Transverse colon (tissue), 4 donors: ENCODE data around the gene HMG20A. TPM values are rescaled to one million over a fixed set of nuclear protein-coding genes. Genes with fewer than 3 reads are reported as not detected.

ENCODE experiments used
- DNase-seq: peaks from one replicate; pipeline ENCODE4 v3.0.0-alpha.2; 2019
- H3K27ac ChIP-seq, 4 donors: fragments of 200-600 bp; sonication (generic); 2 replicates each; pipeline ENCODE4 v1.5.1; 2016 to 2018; ENCODE audit warnings: inconsistent platforms in 4 of 4
- H3K27me3 ChIP-seq: fragments of 200-600 bp; sonication (generic); 2 replicates; pipeline ENCODE4 v1.5.1; 2017; ENCODE audit warnings: inconsistent platforms
- H3K36me3 ChIP-seq, 4 donors: fragments of 200-600 bp; sonication (generic); 2 replicates each; pipeline ENCODE4 v1.5.1; 2017 to 2019; ENCODE audit warnings: inconsistent platforms in 4 of 4
- H3K4me1 ChIP-seq, 4 donors: fragments of 200-600 bp; sonication (generic); 2 replicates each; pipeline ENCODE4 v1.5.1; 2017 to 2020; ENCODE audit warnings: inconsistent platforms in 4 of 4
- H3K4me3 ChIP-seq, 4 donors: fragments of 200-600 bp; sonication (generic); 1 replicate in 1 of 4; 2 replicates in 3 of 4; pipeline versions ENCODE4 v1.5.1 to v1.6.1; 2017 to 2019; ENCODE audit warnings: inconsistent platforms in 4 of 4
- H3K9me3 ChIP-seq, 2 donors: fragments of 200-600 bp; sonication (generic); 2 replicates each; pipeline ENCODE4 v1.5.1; 2017 to 2019; ENCODE audit warnings: inconsistent platforms in 2 of 2
- CTCF ChIP-seq, 5 experiments: fragments of 200-600 bp in 3 of 5; fragments of 450-650 bp in 2 of 5; sonication (generic) in 3 of 5; IDR thresholded peaks; 1 replicate in 2 of 5; 2 replicates in 3 of 5; pipeline ENCODE4 v1.5.1; 2016 to 2017; ENCODE audit warnings: antibody characterized with exemption in 5 of 5, inconsistent platforms in 3 of 5, mild to moderate bottlenecking in 2 of 5, moderate library complexity in 1 of 5
- EP300 ChIP-seq: sonication (generic); formaldehyde crosslinking; IDR thresholded peaks from one replicate; pipeline ENCODE4 v1.6.1; 2017; ENCODE audit warnings: antibody characterized with exemption, low read depth
- POLR2A ChIP-seq: fragments of 450-650 bp; IDR thresholded peaks from one replicate; pipeline ENCODE4 v1.6.1; 2016; ENCODE audit warnings: antibody characterized with exemption, mild to moderate bottlenecking, moderate library complexity
- POLR2AphosphoS5 ChIP-seq, 3 donors: sonication (generic); formaldehyde crosslinking; IDR thresholded peaks; one replicate each; pipeline ENCODE4 v1.6.1; 2016; ENCODE audit warnings: antibody characterized with exemption in 3 of 3
- WGBS, 2 donors: methylation state at CpG; one replicate each; pipeline ENCODE4 v1.1.5; 2018; ENCODE audit warnings: low coverage in 1 of 2; 5-methylcytosine and 5-hydroxymethylcytosine counted together
- in situ Hi-C, 4 donors: fragments of 200-750 bp; cut with MboI; loops; one replicate each; pipeline versions ENCODE4 v1.15.0 to v1.15.1; 2017; ENCODE audit warnings: low sequenced_read_pairs in 3 of 4, low pct_ligation_motif_present in 1 of 4, low pct_unique_long_range_greater_than_20kb in 1 of 4
- intact Hi-C: fragments of 100-400 bp; cut with DNase I; formaldehyde crosslinking; loops from one replicate; pipeline ENCODE4 v1.15.1; 2023; ENCODE audit warnings: low total_unique reads
- total RNA-seq, 4 donors: library from RNA; depleted of rRNA; stranded (reverse); fragments of >200 nt; gene quantifications; one replicate each; pipeline ENCODE4 v1.1.0, GENCODE V29; 2016

Gene HMG20A
- total RNA-seq, 4 donors from 2014 or later = 27.5 to 51.1 (median 37.0) TPM

- WGBS, 2 donors = 43% methylated on average over 6 of the region's 6 CpGs; no CpG with 5 or more reads in 1 of the 2 donors
- Histone ChIP-seq H3K36me3 (no peaks in the 10 kb centered on the region), H3K4me1 (peaks cover 4 to 33% (median 29%) of the 10 kb centered on the region in 4 donors), H3K4me3 (no peak overlapping the region), H3K27me3 (no peaks in the 10 kb centered on the region), H3K27ac (peak overlapping the region; percentile 47 to 71 (median 54)), H3K9me3 (no peaks in the 10 kb centered on the region)
- in situ Hi-C loops = no loop called here
- DNase-seq = no peak
- intact Hi-C loops = loop anchor here (10.0 kb wide), 1 partner anchor 323 kb away; no protein-coding TSS in a partner anchor
- TF ChIP-seq EP300 (no peak), POLR2AphosphoS5 (IDR thresholded peaks at IDR 0.05) (peak in 1 of 3 donors; percentile 7), CTCF (IDR thresholded peaks at IDR 0.05) (no peak)
These were observed 87.2 kb downstream of the HMG20A start for GRCh38 chr15:77507911-77508310.

- H3K27me3 ChIP-seq = no peaks in the 10 kb centered on the region
- no peak for TF ChIP-seq CTCF (IDR thresholded peaks at IDR 0.05)
- TF ChIP-seq POLR2A = no peak
- no peak for TF ChIP-seq EP300
- no peak for TF ChIP-seq POLR2AphosphoS5 (IDR thresholded peaks at IDR 0.05)
- intact Hi-C loops = loop anchor here (10.0 kb wide), 1 partner anchor 324 kb away; no protein-coding TSS in a partner anchor
- peak overlapping the region; percentile 47 to 71 (median 54) for H3K27ac ChIP-seq
- no peak for DNase-seq
- in situ Hi-C loops = no loop called here
- H3K4me1 ChIP-seq = peaks cover 4 to 33% (median 29%) of the 10 kb centered on the region in 4 donors
- WGBS, 2 donors = 60% methylated on average over 4 of the region's 4 CpGs; no CpG with 5 or more reads in 1 of the 2 donors
- no peaks in the 10 kb centered on the region for H3K36me3 ChIP-seq
- no peaks in the 10 kb centered on the region for H3K9me3 ChIP-seq
- no peak overlapping the region for H3K4me3 ChIP-seq
These were observed 88.0 kb downstream of the HMG20A start for GRCh38 chr15:77508541-77509243.

- Histone ChIP-seq H3K27ac (no peak overlapping the region), H3K4me1 (peaks cover 4 to 33% (median 27%) of the 10 kb centered on the region in 4 donors), H3K27me3 (no peaks in the 10 kb centered on the region), H3K4me3 (no peak overlapping the region), H3K9me3 (no peaks in the 10 kb centered on the region), H3K36me3 (no peaks in the 10 kb centered on the region)
- TF ChIP-seq CTCF (IDR thresholded peaks at IDR 0.05) (no peak), POLR2AphosphoS5 (IDR thresholded peaks at IDR 0.05) (no peak), EP300 (no peak), POLR2A (no peak)
- DNase-seq = no peak
- in situ Hi-C loops (no loop called here), intact Hi-C loops (no loop called here)
- 82 to 86% methylated on average over 2 to 10 of the region's 11 CpGs for WGBS, 2 donors
These were observed 89.7 kb downstream of the HMG20A start for GRCh38 chr15:77510066-77511057.

- Histone ChIP-seq H3K27ac (no peak overlapping the region), H3K36me3 (no peaks in the 10 kb centered on the region), H3K4me3 (no peak overlapping the region), H3K9me3 (no peaks in the 10 kb centered on the region), H3K27me3 (no peaks in the 10 kb centered on the region), H3K4me1 (peaks cover 4 to 24% (median 19%) of the 10 kb centered on the region in 4 donors)
- no peak for TF ChIP-seq CTCF (IDR thresholded peaks at IDR 0.05)
- TF ChIP-seq EP300 = no peak
- TF ChIP-seq POLR2A = no peak
- no peak for TF ChIP-seq POLR2AphosphoS5 (IDR thresholded peaks at IDR 0.05)
- in situ Hi-C loops = no loop called here
- no peak for DNase-seq
- 100% methylated on average over 1 of the region's 1 CpG for WGBS, 2 donors
- intact Hi-C loops = no loop called here
These were observed 91.2 kb downstream of the HMG20A start for GRCh38 chr15:77511869-77512268.
